Hematopoietic multipotent progenitor cell treated with erythropoietin and hydrocortisone succinate and interleukin-3 and kit ligand, for 6 days (in vitro differentiated cells): ENCODE measurements around the gene STXBP6.
"Not testable (repeated sequence)": the region's sequence is repeated elsewhere in the genome, so short reads cannot be mapped to it uniquely, and the experiment has no call there.

ENCODE experiments used
- DNase-seq: peaks from one replicate; pipeline ENCODE4 v3.0.0-alpha.2; 2015

Gene STXBP6

GRCh38 chr14:24982472-24983155 is 67.3 kb downstream of the STXBP6 start:
- DNase-seq = no peak

GRCh38 chr14:24979725-24980239 is 70.2 kb downstream of the STXBP6 start:
- no peak for DNase-seq

- peak; percentile 13 for DNase-seq
Observed at GRCh38 chr14:24978862-24979724, 70.9 kb downstream of the STXBP6 start.

- DNase-seq = no peak
Observed at GRCh38 chr14:24976602-24977001, 73.3 kb downstream of the STXBP6 start.

- DNase-seq = no peak
Observed at GRCh38 chr14:24975393-24975792, 74.6 kb downstream of the STXBP6 start.

- DNase-seq = no peak
Observed at GRCh38 chr14:24974591-24975374, 75.2 kb downstream of the STXBP6 start.

GRCh38 chr14:24972844-24973243 is 77.1 kb downstream of the STXBP6 start:
- no peak for DNase-seq

GRCh38 chr14:24971255-24971654 is 78.7 kb downstream of the STXBP6 start:
- no peak for DNase-seq

- DNase-seq = no peak
Observed at GRCh38 chr14:24966579-24966964, 83.4 kb downstream of the STXBP6 start.

GRCh38 chr14:24965934-24966578 is 83.9 kb downstream of the STXBP6 start:
- peak; percentile 32 for DNase-seq

- no peak for DNase-seq
Observed at GRCh38 chr14:24965578-24965933, 84.4 kb downstream of the STXBP6 start.

- no peak for DNase-seq
Observed at GRCh38 chr14:24964591-24964990, 85.4 kb downstream of the STXBP6 start.

GRCh38 chr14:24964048-24964447 is 85.9 kb downstream of the STXBP6 start:
- no peak for DNase-seq

GRCh38 chr14:24962118-24962517 is 87.8 kb downstream of the STXBP6 start:
- not testable (repeated sequence) for DNase-seq

GRCh38 chr14:24960816-24961215 is 89.1 kb downstream of the STXBP6 start:
- DNase-seq = no peak

- DNase-seq = no peak
Observed at GRCh38 chr14:24959791-24960331, 90.1 kb downstream of the STXBP6 start.

- no peak for DNase-seq
Observed at GRCh38 chr14:24958271-24958670, 91.7 kb downstream of the STXBP6 start.

GRCh38 chr14:24957814-24958213 is 92.1 kb downstream of the STXBP6 start:
- DNase-seq = no peak

GRCh38 chr14:24956104-24956503 is 93.8 kb downstream of the STXBP6 start:
- DNase-seq = no peak

GRCh38 chr14:24954700-24955037 is 95.3 kb downstream of the STXBP6 start:
- no peak for DNase-seq

GRCh38 chr14:24954037-24954699 is 95.8 kb downstream of the STXBP6 start:
- no peak for DNase-seq
